HepG2 (cell line): ENCODE results near the gene MEX3A. TPM values are rescaled to one million over a fixed set of nuclear protein-coding genes. Genes with fewer than 3 reads are reported as not detected.

Experiments used
- FOXO1 ChIP-seq: sonication (generic); formaldehyde crosslinking; IDR thresholded peaks from 2 replicates; pipeline ENCODE4 v1.4.0; 2020; ENCODE audit warnings: missing genetic modification reagents
- GABPB1 ChIP-seq: IDR thresholded peaks from 2 replicates; pipeline ENCODE4 v1.6.1; 2016; ENCODE audit warnings: mild to moderate bottlenecking, missing genetic modification reagents, moderate library complexity, missing compliant biosample characterization
- GLMP ChIP-seq: sonication (generic); formaldehyde crosslinking; IDR thresholded peaks from 2 replicates; pipeline ENCODE4 v1.9.0; 2021; ENCODE audit warnings: missing genetic modification reagents, mild to moderate bottlenecking, borderline replicate concordance
- HMG20B ChIP-seq: conservative IDR thresholded peaks from 2 replicates; pipeline ENCODE4 v1.6.1; 2016; ENCODE audit warnings: missing genetic modification reagents, missing compliant biosample characterization
- HOXA7 ChIP-seq: sonication (generic); formaldehyde crosslinking; IDR thresholded peaks from 2 replicates; pipeline ENCODE4 v1.8.1; 2022; ENCODE audit warnings: mild to moderate bottlenecking, missing genetic modification reagents, moderate library complexity
- JDP2 ChIP-seq: sonication (generic); formaldehyde crosslinking; IDR thresholded peaks from 2 replicates; pipeline ENCODE4 v1.8.1; 2022; ENCODE audit warnings: missing genetic modification reagents, borderline replicate concordance
- JUN ChIP-seq: sonication (generic); formaldehyde crosslinking; IDR thresholded peaks from 2 replicates; pipeline ENCODE4 v1.4.0; 2020; ENCODE audit warnings: mild to moderate bottlenecking, missing genetic modification reagents
- PLRG1 ChIP-seq: fragments of 450-650 bp; conservative IDR thresholded peaks from 2 replicates; pipeline ENCODE4 v1.6.1; 2016
- REPIN1 ChIP-seq: sonication (generic); formaldehyde crosslinking; IDR thresholded peaks from 2 replicates; pipeline ENCODE4 v1.8.0; 2022; ENCODE audit warnings: missing genetic modification reagents, low read depth, mild to moderate bottlenecking, borderline replicate concordance
- REXO4 ChIP-seq: sonication (generic); formaldehyde crosslinking; IDR thresholded peaks from 2 replicates; pipeline ENCODE4 v1.8.0; 2022; ENCODE audit warnings: missing genetic modification reagents, mild to moderate bottlenecking, borderline replicate concordance
- SUZ12 ChIP-seq: fragments of 150-350 bp; IDR thresholded peaks from 2 replicates; pipeline ENCODE4 v1.6.1; 2014; ENCODE audit warnings: low read depth, low read length
- ZBTB14 ChIP-seq: sonication (generic); formaldehyde crosslinking; IDR thresholded peaks from 2 replicates; pipeline ENCODE4 v1.4.0; 2020; ENCODE audit warnings: missing genetic modification reagents
- ZNF142 ChIP-seq: sonication (generic); formaldehyde crosslinking; IDR thresholded peaks from 2 replicates; pipeline ENCODE4 v1.4.0; 2020; ENCODE audit warnings: missing genetic modification reagents
- ZNF282 ChIP-seq: fragments of 450-650 bp; IDR thresholded peaks from 2 replicates; pipeline ENCODE4 v1.6.1; 2018; ENCODE audit not compliant: partially characterized antibody
- ZNF773 ChIP-seq: sonication (generic); formaldehyde crosslinking; IDR thresholded peaks from 2 replicates; pipeline ENCODE4 v1.4.0; 2020; ENCODE audit warnings: missing genetic modification reagents, borderline replicate concordance
- polyA plus RNA-seq, 8 experiments: library from polyadenylated mRNA; depleted of rRNA in 3 of 8; stranded (reverse) in 7 of 8; unstranded in 1 of 8; fragments of >200 nt; fragmentation: Illumina TruSeq in 4 of 8; extraction: Trizol in 4 of 8; gene quantifications; 2 replicates each; pipeline versions ENCODE4 v1.2.1 to v1.2.3, GENCODE V29; 2011 to 2016; ENCODE audit warnings: low read depth in 4 of 8, missing spikeins in 1 of 8, mixed read lengths in 1 of 8; ENCODE audit not compliant: insufficient read depth in 1 of 8
- total RNA-seq, 5 experiments: library from RNA; depleted of rRNA; stranded (reverse); fragments of >200 nt; fragmentation: Illumina TruSeq; extraction: Trizol; gene quantifications; 2 replicates each; pipeline ENCODE4 v1.2.3, GENCODE V29; 2016; ENCODE audit warnings: low read depth in 1 of 5
- TF ChIP-seq, protein P1 (sequence below): sonication (generic); formaldehyde crosslinking; IDR thresholded peaks from 2 replicates; pipeline ENCODE4 v1.4.0; 2020; ENCODE audit warnings: mild to moderate bottlenecking, missing genetic modification reagents

MEX3A gene
- total and polyA plus RNA-seq, 2 of the 13 experiments (the other 11 are each of a cell fraction or from before 2014, with no cell fraction given): 7.6 to 9.1 TPM

GRCh38 chr1:156053768-156054499 lies 28.3 kb downstream of the MEX3A start, which contains the start of gene UBQLN4 (continued):
- no peak; the same call in 1 of the 2 replicates for TF ChIP-seq REPIN1 (CRISPR knock-in tag)
- no peak for TF ChIP-seq ZNF773 (CRISPR knock-in tag)
- TF ChIP-seq ZBTB14 (CRISPR knock-in tag): no peak
- TF ChIP-seq, protein P1, sequence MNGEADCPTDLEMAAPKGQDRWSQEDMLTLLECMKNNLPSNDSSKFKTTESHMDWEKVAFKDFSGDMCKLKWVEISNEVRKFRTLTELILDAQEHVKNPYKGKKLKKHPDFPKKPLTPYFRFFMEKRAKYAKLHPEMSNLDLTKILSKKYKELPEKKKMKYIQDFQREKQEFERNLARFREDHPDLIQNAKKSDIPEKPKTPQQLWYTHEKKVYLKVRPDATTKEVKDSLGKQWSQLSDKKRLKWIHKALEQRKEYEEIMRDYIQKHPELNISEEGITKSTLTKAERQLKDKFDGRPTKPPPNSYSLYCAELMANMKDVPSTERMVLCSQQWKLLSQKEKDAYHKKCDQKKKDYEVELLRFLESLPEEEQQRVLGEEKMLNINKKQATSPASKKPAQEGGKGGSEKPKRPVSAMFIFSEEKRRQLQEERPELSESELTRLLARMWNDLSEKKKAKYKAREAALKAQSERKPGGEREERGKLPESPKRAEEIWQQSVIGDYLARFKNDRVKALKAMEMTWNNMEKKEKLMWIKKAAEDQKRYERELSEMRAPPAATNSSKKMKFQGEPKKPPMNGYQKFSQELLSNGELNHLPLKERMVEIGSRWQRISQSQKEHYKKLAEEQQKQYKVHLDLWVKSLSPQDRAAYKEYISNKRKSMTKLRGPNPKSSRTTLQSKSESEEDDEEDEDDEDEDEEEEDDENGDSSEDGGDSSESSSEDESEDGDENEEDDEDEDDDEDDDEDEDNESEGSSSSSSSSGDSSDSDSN (CRISPR knock-in tag): no peak
- no peak for TF ChIP-seq HMG20B (CRISPR knock-in tag)
- TF ChIP-seq JDP2 (CRISPR knock-in tag): no peak
- no peak for TF ChIP-seq JUN (CRISPR knock-in tag)
- no peak for TF ChIP-seq HOXA7 (CRISPR knock-in tag)
- TF ChIP-seq PLRG1: no peak
- no peak for TF ChIP-seq GLMP
- no peak for TF ChIP-seq REXO4
- TF ChIP-seq ZNF282: no peak
- peak; percentile 81 for TF ChIP-seq ZNF142 (CRISPR knock-in tag)
- TF ChIP-seq FOXO1: no peak
- no peak; the same call in 1 of the 2 replicates for TF ChIP-seq GABPB1 (CRISPR knock-in tag)
- no peak for TF ChIP-seq SUZ12
